ENCODE results near the gene PKM. TPM values are rescaled to one million over a fixed set of nuclear protein-coding genes. Genes with fewer than 3 reads are reported as not detected.

Gene PKM
- total and polyA plus RNA-seq, 8 donors, result 79.9 to 452 (median 272) TPM

DNA sequence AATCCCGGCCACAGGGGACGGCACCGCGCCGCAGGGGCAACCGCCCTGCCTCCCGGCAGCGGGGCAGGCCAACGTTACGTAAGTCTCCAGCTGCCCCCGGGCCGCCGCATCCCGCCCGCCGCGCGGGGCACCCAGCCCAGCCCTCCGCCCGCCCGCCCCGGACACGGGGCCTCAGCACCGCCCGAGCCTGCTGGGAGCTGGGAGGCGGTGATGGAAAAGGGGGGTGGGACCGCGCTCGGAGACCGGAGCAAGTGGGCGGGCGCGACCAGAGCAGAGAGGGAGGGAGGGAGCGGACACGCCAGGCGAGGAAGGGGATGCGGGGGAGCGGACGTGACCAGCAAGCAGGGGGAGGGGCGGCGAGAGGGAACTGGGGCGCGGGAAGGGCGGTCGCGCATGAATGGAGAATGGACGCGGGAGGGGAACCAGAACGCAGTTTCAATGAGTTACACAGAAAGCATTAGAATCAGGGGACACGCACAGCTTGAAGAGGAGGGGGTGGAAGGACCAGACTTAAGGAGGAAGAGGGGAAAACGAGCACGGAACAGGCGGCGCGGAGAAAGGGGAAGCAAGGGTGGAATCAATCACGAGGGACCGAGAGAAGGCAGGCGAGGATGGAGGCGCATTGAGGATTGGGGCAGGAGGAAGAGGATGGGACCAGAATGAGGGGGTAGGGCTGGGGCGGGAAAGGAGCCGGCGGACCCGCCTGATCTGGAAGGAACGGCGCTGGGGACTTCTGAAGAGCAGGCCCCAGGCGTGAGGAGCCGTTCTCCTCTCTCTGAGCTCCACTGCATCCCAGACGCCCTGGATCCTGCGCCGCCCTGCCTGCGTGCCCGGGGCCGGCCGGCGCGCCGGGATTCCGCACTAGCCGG lies 559 bp downstream of the PKM start:
- H3K4me1 ChIP-seq, result peaks cover 48 to 60% (median 59%) of the 10 kb centered on the region in 4 donors
- peak; percentile 84 to 97 for DNase-seq
- no peaks in the 10 kb centered on the region for H3K27me3 ChIP-seq
- H3K27ac ChIP-seq, result peak overlapping the region; percentile 91 to 97 (median 96)
- H3K36me3 ChIP-seq, result no peaks in the 10 kb centered on the region
- no peaks in the 10 kb centered on the region for H3K9me3 ChIP-seq
- intact Hi-C loops (cut with DNase I; ENCODE audit: low total_unique reads), result no loop called here
- peak overlapping the region; percentile 78 to 96 (median 90) for H3K4me3 ChIP-seq
- TF ChIP-seq EP300 (IDR thresholded peaks at IDR 0.05) (no peak), POLR2A (IDR thresholded peaks at IDR 0.05) (peak in 1 of 4 donors; percentile 42), POLR2AphosphoS5 (IDR thresholded peaks at IDR 0.05) (peak; percentile 4 to 84 (median 60))
- WGBS, 5 donors, result 0 to 1% (median 1%) methylated on average over 67 to 79 of the region's 79 CpGs

- TF ChIP-seq POLR2A (IDR thresholded peaks at IDR 0.05), result no peak
- TF ChIP-seq POLR2AphosphoS5 (IDR thresholded peaks at IDR 0.05), result no peak
- TF ChIP-seq CTCF (IDR thresholded peaks at IDR 0.05), result no peak
- TF ChIP-seq EP300 (IDR thresholded peaks at IDR 0.05), result no peak
- peak overlapping the region; percentile 91 to 97 (median 96) for H3K27ac ChIP-seq
- 0 to 1% (median 0%) methylated on average over 23 to 29 of the region's 29 CpGs for WGBS, 5 donors
- H3K4me3 ChIP-seq, result peak overlapping the region; percentile 78 to 96 (median 90)
- DNase-seq, result no peak
- H3K27me3 ChIP-seq, result no peaks in the 10 kb centered on the region
- no peaks in the 10 kb centered on the region for H3K36me3 ChIP-seq
- peaks cover 48 to 63% (median 61%) of the 10 kb centered on the region in 4 donors for H3K4me1 ChIP-seq
- H3K9me3 ChIP-seq, result no peaks in the 10 kb centered on the region
- intact Hi-C loops (cut with DNase I; ENCODE audit: low total_unique reads), result no loop called here
Observed at GRCh38 chr15:72229947-72230196, 1.1 kb downstream of the PKM start.

- Histone ChIP-seq H3K36me3 (peaks cover 0 to 3% (median 2%) of the 10 kb centered on the region in 4 donors), H3K27me3 (no peaks in the 10 kb centered on the region), H3K27ac (peak overlapping the region; percentile 91 to 97 (median 96)), H3K9me3 (no peaks in the 10 kb centered on the region), H3K4me3 (peak overlapping the region; percentile 78 to 96 (median 90)), H3K4me1 (peaks cover 48 to 63% (median 61%) of the 10 kb centered on the region in 4 donors)
- intact Hi-C loops (cut with DNase I; ENCODE audit: low total_unique reads), result no loop called here
- WGBS, 5 donors, result 3 to 5% (median 3%) methylated on average over 23 to 25 of the region's 25 CpGs
- no peak for TF ChIP-seq POLR2AphosphoS5 (IDR thresholded peaks at IDR 0.05)
- TF ChIP-seq CTCF (IDR thresholded peaks at IDR 0.05), result no peak
- TF ChIP-seq POLR2A (IDR thresholded peaks at IDR 0.05), result no peak
- TF ChIP-seq EP300 (IDR thresholded peaks at IDR 0.05), result no peak
- DNase-seq, result peak in 1 of 2 donors; percentile 56
Observed at GRCh38 chr15:72229076-72229946, 1.7 kb downstream of the PKM start.

DNA sequence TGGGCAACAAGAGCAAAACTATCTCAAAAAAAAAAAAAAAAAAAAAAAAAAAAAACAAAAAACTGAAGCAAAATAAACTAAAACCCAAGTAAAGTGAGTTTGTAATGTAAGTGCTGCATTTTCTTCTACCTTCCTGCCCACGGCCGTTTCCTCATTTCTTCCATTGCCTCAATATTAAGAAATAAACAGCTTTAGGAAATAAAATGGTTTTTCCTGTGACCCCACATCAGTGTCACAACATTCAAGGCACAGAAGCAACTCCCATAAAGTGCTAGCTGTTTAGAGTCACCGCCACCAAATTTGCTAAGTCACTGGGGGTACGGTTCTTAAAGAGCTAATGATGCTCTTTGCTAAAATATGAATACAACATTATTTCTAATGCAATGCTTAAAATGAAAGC lies 3.3 kb downstream of the PKM start:
- no peaks in the 10 kb centered on the region for H3K9me3 ChIP-seq
- intact Hi-C loops (cut with DNase I; ENCODE audit: low total_unique reads), result no loop called here
- H3K4me3 ChIP-seq, result peak overlapping the region in 2 of 4 donors; percentile 78 to 96
- 40 to 73% (median 65%) methylated on average over 4 of the region's 4 CpGs for WGBS, 5 donors
- no peak for TF ChIP-seq POLR2AphosphoS5 (IDR thresholded peaks at IDR 0.05)
- TF ChIP-seq POLR2A (IDR thresholded peaks at IDR 0.05), result no peak
- no peak for TF ChIP-seq CTCF (IDR thresholded peaks at IDR 0.05)
- no peak for TF ChIP-seq EP300 (IDR thresholded peaks at IDR 0.05)
- peak overlapping the region in 4 of 5 donors; percentile 91 to 96 (median 94) for H3K27ac ChIP-seq
- no peak for DNase-seq
- H3K4me1 ChIP-seq, result peaks cover 47 to 72% (median 61%) of the 10 kb centered on the region in 4 donors
- H3K36me3 ChIP-seq, result peaks cover 0 to 15% (median 10%) of the 10 kb centered on the region in 4 donors
- H3K27me3 ChIP-seq, result no peaks in the 10 kb centered on the region
